ENCODE results near the gene NSFL1C. TPM values are rescaled to one million over a fixed set of nuclear protein-coding genes. Genes with fewer than 3 reads are reported as not detected.
A peak's percentile ranks its signal among the peaks of the same experiment; 100 is the strongest.

NSFL1C gene
- polyA plus RNA-seq, 1 donor (not counting 4 experiments of a cell fraction or from before 2014, with no cell fraction given): 38.8 TPM

GRCh38 chr20:1491281-1491840, 24.7 kb upstream of the NSFL1C start, which contains the start of gene SIRPB2:
TSS of gene SIRPB2 (minus strand) at chr20:1491420. CDS start at chr20:1491359, 61 bp downstream.
- Histone ChIP-seq H3K4me3 (ENCODE audit: control insufficient read depth in 2 of 3, extremely low read depth in 1 of 3, insufficient read depth in 2 of 3, low read depth in 1 of 3, low read length in 3 of 3) (no peak within 1 kb of the TSS), H3K36me3 (ENCODE audit: control insufficient read depth in 2 of 2, extremely low read depth in 1 of 2, insufficient read depth in 2 of 2, low read length in 2 of 2) (no peaks in the 10 kb centered on the region), H3K79me2 (ENCODE audit: control insufficient read depth, insufficient read depth, low read length) (no peaks in the 10 kb centered on the region), H2AFZ (ENCODE audit: control insufficient read depth, low read length) (no peak within 1 kb of the TSS), H3K9me3 (ENCODE audit: control insufficient read depth, low read depth, low read length) (no peaks in the 10 kb centered on the region), H3K9ac (ENCODE audit: control insufficient read depth, extremely low read depth, insufficient read depth, low read length) (no peak within 1 kb of the TSS), H3K9me1 (ENCODE audit: control insufficient read depth, extremely low read depth, insufficient read depth, low read length) (no peaks in the 10 kb centered on the region), H3K4me1 (ENCODE audit: control insufficient read depth, extremely low read depth, insufficient read depth, low read length) (peaks cover 24% of the 10 kb centered on the region), H3K27me3 (ENCODE audit: control insufficient read depth, extremely low read depth, insufficient read depth, low read length) (no peaks in the 10 kb centered on the region), H4K20me1 (ENCODE audit: control insufficient read depth, extremely low read depth, insufficient read depth, low read length) (no peaks in the 10 kb centered on the region), H3K27ac (ENCODE audit: control insufficient read depth, insufficient read depth, low read length) (peak within 1 kb of the TSS; percentile 86), H3K4me2 (ENCODE audit: control insufficient read depth, extremely low read depth, insufficient read depth, low read depth, low read length) (peak within 1 kb of the TSS; percentile 8)
- TF ChIP-seq EZH2 (IDR thresholded peaks at IDR 0.05; ENCODE audit: low read length): no peak
- no peak for TF ChIP-seq CTCF (optimal IDR thresholded peaks at IDR 0.05 in 1 of 3, IDR thresholded peaks at IDR 0.05 in 1 of 3, conservative IDR thresholded peaks at IDR 0.05 in 1 of 3; ENCODE audit: extremely low read depth in 1 of 3, insufficient read depth in 2 of 3, low read length in 3 of 3)
- DNase-seq (ENCODE audit: low read depth, low spot score) (no peak), FAIRE-seq (no peak)
- dilution Hi-C loops (cut with MboI; ENCODE audit: extremely low pct_ligation_motif_present, low sequenced_read_pairs): no loop called here

- no peak overlapping the region for H3K4me3 ChIP-seq (ENCODE audit: control insufficient read depth in 2 of 3, extremely low read depth in 1 of 3, insufficient read depth in 2 of 3, low read depth in 1 of 3, low read length in 3 of 3)
Observed at GRCh38 chr20:1490643-1491195, 24.1 kb upstream of the NSFL1C start.

More at GRCh38 chr20:1490643-1491195, 24.1 kb upstream of the NSFL1C start:
- H3K9me3 ChIP-seq (ENCODE audit: control insufficient read depth, low read depth, low read length): no peaks in the 10 kb centered on the region
- peaks cover 24% of the 10 kb centered on the region for H3K4me1 ChIP-seq (ENCODE audit: control insufficient read depth, extremely low read depth, insufficient read depth, low read length)
- no peak overlapping the region for H3K9ac ChIP-seq (ENCODE audit: control insufficient read depth, extremely low read depth, insufficient read depth, low read length)
- TF ChIP-seq CTCF (optimal IDR thresholded peaks at IDR 0.05 in 1 of 3, IDR thresholded peaks at IDR 0.05 in 1 of 3, conservative IDR thresholded peaks at IDR 0.05 in 1 of 3; ENCODE audit: extremely low read depth in 1 of 3, insufficient read depth in 2 of 3, low read length in 3 of 3) (no peak), EZH2 (IDR thresholded peaks at IDR 0.05; ENCODE audit: low read length) (no peak)
- H2AFZ ChIP-seq (ENCODE audit: control insufficient read depth, low read length): no peak overlapping the region
- DNase-seq (ENCODE audit: low read depth, low spot score) (no peak), FAIRE-seq (peak; percentile 57)
- no peaks in the 10 kb centered on the region for H3K27me3 ChIP-seq (ENCODE audit: control insufficient read depth, extremely low read depth, insufficient read depth, low read length)
- peak overlapping the region; percentile 86 for H3K27ac ChIP-seq (ENCODE audit: control insufficient read depth, insufficient read depth, low read length)
- no peaks in the 10 kb centered on the region for H3K36me3 ChIP-seq (ENCODE audit: control insufficient read depth in 2 of 2, extremely low read depth in 1 of 2, insufficient read depth in 2 of 2, low read length in 2 of 2)
- no peaks in the 10 kb centered on the region for H3K9me1 ChIP-seq (ENCODE audit: control insufficient read depth, extremely low read depth, insufficient read depth, low read length)
- no peaks in the 10 kb centered on the region for H3K79me2 ChIP-seq (ENCODE audit: control insufficient read depth, insufficient read depth, low read length)
- H3K4me2 ChIP-seq (ENCODE audit: control insufficient read depth, extremely low read depth, insufficient read depth, low read depth, low read length): no peak overlapping the region
- dilution Hi-C loops (cut with MboI; ENCODE audit: extremely low pct_ligation_motif_present, low sequenced_read_pairs): no loop called here
- no peaks in the 10 kb centered on the region for H4K20me1 ChIP-seq (ENCODE audit: control insufficient read depth, extremely low read depth, insufficient read depth, low read length)
